WERI-Rb-1 (cell line): ENCODE measurements around the gene RXRG.

ENCODE experiments used
- DNase-seq: peaks from one replicate; pipeline ENCODE4 v3.0.0-alpha.2; 2020
- H3K27ac ChIP-seq: fragments of 250-450 bp; sonication (Bioruptor Pico); 2 replicates; pipeline ENCODE4 v1.5.1; 2020; ENCODE audit warnings: mild to moderate bottlenecking, moderate library complexity
- H3K27me3 ChIP-seq: fragments of 250-450 bp; sonication (Bioruptor Pico); 2 replicates; pipeline ENCODE4 v1.5.1; 2021; ENCODE audit warnings: mild to moderate bottlenecking, low read depth, moderate library complexity; ENCODE audit not compliant: insufficient read depth, severe bottlenecking
- H3K36me3 ChIP-seq: fragments of 250-450 bp; sonication (Bioruptor Pico); 2 replicates; pipeline ENCODE4 v1.5.1; 2020; ENCODE audit warnings: mild to moderate bottlenecking, moderate library complexity
- H3K4me3 ChIP-seq: 2 replicates; pipeline ENCODE4 v1.5.1; 2011; ENCODE audit warnings: low read depth, mild to moderate bottlenecking, control low read depth, low read length
- H3K9me3 ChIP-seq: fragments of 250-450 bp; sonication (Bioruptor Pico); 2 replicates; pipeline ENCODE4 v1.5.1; 2021; ENCODE audit warnings: mild to moderate bottlenecking, moderate library complexity; ENCODE audit not compliant: severe bottlenecking
- TF ChIP-seq, protein P1 (sequence below): IDR thresholded peaks from 2 replicates; pipeline ENCODE4 v1.5.1; 2011; ENCODE audit warnings: low read depth, mild to moderate bottlenecking, control low read depth, inconsistent platforms, low read length

Gene RXRG

DNA sequence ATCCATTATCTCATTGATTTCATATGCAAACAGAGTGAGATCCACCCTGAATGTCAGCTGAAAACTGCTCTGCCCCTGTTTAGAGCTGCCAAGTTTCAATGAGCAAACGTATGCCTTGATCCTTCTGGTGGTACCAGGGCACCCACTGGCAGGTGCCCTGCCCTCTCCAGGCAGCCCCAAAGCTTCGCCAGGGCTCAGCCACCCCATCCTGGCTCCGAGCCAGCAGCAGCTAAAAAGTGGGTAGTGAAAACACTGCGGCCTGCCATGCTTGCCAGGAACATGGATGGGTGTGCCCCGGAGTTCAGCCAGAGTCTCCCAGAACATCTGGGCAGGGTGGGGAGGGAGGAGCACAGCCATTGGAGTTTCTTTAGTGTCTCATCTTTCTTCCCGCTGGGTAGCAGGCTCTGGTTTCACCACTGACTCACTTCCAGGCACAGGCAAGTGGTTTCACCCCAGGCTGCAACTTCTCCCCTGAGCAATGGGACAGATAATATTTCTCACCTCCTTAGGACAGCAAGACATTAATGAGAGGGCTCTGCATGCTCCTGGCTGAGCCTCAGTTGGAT lies 80.3 kb downstream of the RXRG start:
- Histone ChIP-seq H3K27ac (no peak overlapping the region), H3K4me3 (no peak overlapping the region), H3K9me3 (no peaks in the 10 kb centered on the region), H3K36me3 (no peaks in the 10 kb centered on the region), H3K27me3 (no peaks in the 10 kb centered on the region)
- DNase-seq, result no peak
- TF ChIP-seq, protein P1, sequence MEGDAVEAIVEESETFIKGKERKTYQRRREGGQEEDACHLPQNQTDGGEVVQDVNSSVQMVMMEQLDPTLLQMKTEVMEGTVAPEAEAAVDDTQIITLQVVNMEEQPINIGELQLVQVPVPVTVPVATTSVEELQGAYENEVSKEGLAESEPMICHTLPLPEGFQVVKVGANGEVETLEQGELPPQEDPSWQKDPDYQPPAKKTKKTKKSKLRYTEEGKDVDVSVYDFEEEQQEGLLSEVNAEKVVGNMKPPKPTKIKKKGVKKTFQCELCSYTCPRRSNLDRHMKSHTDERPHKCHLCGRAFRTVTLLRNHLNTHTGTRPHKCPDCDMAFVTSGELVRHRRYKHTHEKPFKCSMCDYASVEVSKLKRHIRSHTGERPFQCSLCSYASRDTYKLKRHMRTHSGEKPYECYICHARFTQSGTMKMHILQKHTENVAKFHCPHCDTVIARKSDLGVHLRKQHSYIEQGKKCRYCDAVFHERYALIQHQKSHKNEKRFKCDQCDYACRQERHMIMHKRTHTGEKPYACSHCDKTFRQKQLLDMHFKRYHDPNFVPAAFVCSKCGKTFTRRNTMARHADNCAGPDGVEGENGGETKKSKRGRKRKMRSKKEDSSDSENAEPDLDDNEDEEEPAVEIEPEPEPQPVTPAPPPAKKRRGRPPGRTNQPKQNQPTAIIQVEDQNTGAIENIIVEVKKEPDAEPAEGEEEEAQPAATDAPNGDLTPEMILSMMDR, result no peak

DNA sequence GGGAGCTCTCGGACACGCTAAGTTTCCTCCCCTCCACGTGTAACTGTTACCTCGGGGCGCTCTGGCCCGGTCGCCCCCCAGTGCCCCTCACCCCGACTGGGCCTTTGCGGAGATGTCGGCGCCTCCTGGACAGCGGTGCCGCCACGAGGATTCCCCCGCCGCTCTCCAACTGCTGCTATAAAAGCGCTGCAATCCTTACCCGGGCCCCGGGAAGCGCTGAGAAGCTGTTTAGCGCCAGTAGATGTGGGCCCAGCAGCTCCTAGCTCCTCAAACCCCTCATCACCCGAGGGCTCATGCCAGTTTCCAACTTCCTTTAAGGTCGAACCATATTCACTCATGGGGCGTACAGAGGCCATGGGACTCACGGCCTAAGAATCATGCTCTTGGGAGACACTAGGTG lies 88.0 kb downstream of the RXRG start:
- TF ChIP-seq, protein P1, result no peak
- H3K27me3 ChIP-seq, result no peaks in the 10 kb centered on the region

DNA sequence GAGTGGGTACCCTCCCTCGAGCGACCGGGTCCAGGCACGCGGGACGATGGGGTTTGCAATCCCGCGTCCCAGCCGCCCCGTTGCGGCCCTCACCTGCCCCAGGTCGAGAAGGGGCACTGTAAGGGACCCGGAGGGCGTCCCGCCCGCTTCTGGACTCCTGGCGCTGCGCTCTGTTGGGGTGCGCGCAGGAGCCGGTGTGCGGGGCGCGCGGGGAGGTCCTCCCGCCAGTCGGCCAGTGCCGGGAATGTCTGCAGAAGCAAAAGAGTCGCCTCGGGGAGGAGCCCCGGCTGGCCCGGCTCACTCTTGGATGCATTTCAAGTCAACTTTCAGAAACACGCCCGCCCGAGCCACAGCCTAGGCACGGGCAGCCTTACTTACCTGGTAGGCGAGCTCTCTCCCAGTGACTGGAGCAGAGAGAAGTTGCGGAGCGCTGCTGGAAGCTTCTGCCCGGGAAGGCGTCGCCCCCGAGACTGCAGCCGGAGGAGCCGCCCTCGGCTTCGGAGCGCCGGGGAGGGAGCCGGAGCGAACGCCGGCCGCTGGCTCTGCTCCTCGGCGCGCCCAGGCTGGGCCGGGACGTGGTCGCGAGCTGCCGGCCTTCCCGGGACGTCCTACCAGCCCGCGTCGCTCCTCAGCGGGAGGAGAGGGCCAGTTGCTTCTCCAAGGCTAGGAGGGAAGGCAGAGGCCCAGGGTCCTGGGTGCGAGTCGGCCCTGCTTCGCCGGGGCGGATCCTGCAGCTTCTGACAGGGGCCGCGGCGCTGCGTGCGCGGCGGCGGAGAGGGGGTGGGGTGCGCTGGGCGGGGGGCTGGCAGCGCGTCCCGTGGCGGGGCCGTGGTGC lies 88.7 kb downstream of the RXRG start, which contains the start of gene LMX1A:
LMX1A (minus strand) TSS at position 739 of the 835 bp plus-strand sequence. CDS start 1,156 bp downstream, outside the sequence.
- Histone ChIP-seq H3K4me3 (no peak within 1 kb of the TSS), H3K27ac (peak within 1 kb of the TSS; percentile 85), H3K9me3 (peaks cover 11% of the 10 kb centered on the region), H3K27me3 (no peaks in the 10 kb centered on the region), H3K36me3 (no peaks in the 10 kb centered on the region)
- TF ChIP-seq, protein P1, result no peak
- DNase-seq, result no peak

More for the DNA sequence above, 88.0 kb downstream of the RXRG start:
- Histone ChIP-seq H3K27ac (peak overlapping the region; percentile 85), H3K4me3 (no peak overlapping the region), H3K36me3 (no peaks in the 10 kb centered on the region), H3K9me3 (peaks cover 11% of the 10 kb centered on the region)
- DNase-seq, result no peak

DNA sequence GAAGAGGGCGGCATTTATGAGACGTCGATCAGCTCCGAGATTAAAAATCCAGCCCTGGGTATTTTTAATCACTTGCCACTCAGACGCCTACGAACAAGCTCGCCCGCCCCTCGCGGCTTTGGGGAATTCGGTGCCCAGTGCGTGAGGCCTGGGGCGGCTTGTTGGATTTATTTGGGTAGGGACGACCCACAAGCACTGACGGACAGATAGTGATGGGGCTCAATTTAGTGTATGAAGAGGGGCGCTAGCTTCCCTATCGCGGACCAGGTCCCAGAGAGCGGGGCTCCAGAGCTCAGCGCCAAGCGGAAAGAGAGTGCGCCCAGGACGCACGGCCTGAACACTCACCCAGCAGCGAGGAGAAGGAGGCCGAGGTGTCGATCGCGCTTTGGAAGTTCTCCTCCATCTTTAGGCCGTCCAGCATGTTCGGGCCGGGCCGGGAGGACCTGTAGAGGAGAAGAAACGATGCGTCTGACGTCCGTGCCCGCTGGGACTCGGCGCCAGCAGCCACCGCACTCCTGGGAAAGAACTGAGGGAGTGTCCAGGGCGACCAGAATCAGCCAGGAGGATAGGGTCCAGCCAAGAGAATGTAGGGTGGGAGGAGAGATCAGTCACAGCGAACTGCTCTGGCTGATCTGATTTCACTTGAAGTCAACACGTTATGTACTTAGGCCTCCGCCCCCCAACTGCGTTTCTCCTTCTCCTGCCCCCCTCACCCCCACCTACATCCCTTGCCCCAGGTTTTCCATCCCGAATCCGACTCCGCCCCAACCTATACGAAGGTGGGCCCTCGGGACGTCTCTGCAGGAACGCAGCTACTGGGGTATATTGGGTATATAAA lies 89.6 kb downstream of the RXRG start:
- no peaks in the 10 kb centered on the region for H3K36me3 ChIP-seq
- TF ChIP-seq, protein P1, result no peak
- peaks cover 11% of the 10 kb centered on the region for H3K9me3 ChIP-seq
- H3K4me3 ChIP-seq, result no peak overlapping the region
- no peaks in the 10 kb centered on the region for H3K27me3 ChIP-seq
- no peak overlapping the region for H3K27ac ChIP-seq
- DNase-seq, result no peak

DNA sequence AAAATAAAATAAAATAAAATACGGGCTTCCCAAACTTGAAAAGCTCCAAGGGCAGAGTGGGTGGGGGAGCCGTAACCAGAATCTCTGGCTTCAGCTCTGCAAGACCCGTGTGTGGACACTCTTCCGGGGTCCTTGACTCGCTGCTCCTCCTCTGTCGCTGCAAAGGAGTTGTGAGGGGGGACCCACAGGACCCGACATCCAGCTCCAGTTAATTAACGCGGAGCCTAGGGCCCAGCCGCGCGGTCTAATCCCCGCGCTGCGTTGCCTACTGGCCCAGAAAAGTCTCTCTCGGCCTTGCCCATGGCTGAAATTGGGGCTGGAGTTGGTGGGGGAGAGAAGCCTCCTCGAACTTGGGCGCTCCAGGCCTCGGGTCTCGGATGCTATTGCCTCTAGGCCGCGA lies 90.2 kb downstream of the RXRG start:
- H3K27ac ChIP-seq, result no peak overlapping the region
- peaks cover 11% of the 10 kb centered on the region for H3K9me3 ChIP-seq
- no peaks in the 10 kb centered on the region for H3K27me3 ChIP-seq
- TF ChIP-seq, protein P1, result no peak
- no peak overlapping the region for H3K4me3 ChIP-seq
- DNase-seq, result no peak
- no peaks in the 10 kb centered on the region for H3K36me3 ChIP-seq
